ENCODE measurements around the gene RCAN3. TPM values are rescaled to one million over a fixed set of nuclear protein-coding genes. Genes with fewer than 3 reads are reported as not detected.
"Not testable (repeated sequence)": the region's sequence is repeated elsewhere in the genome, so short reads cannot be mapped to it uniquely, and the experiment has no call there.

RCAN3 gene
- total RNA-seq, 4 donors from 2014 or later: 6.0 to 22.8 (median 10.8) TPM

- WGBS, 2 donors: 58 to 69% methylated on average over 8 of the region's 8 CpGs
- H3K36me3 ChIP-seq: no peaks in the 10 kb centered on the region
- H3K9me3 ChIP-seq: no peaks in the 10 kb centered on the region
- TF ChIP-seq POLR2A (IDR thresholded peaks at IDR 0.05): no peak
- TF ChIP-seq CTCF (IDR thresholded peaks at IDR 0.05): peak in 4 of 5 experiments; percentile 34 to 43 (median 40)
- no peaks in the 10 kb centered on the region for H3K27me3 ChIP-seq
- no peak overlapping the region for H3K4me3 ChIP-seq
- DNase-seq (ENCODE audit: low spot score in 2 of 2): no peak
- H3K27ac ChIP-seq: peak overlapping the region in 1 of 4 donors; percentile 45
- H3K4me1 ChIP-seq: peaks cover 0 to 10% (median 0%) of the 10 kb centered on the region in 4 donors
Measured at GRCh38 chr1:24541711-24542346, 39.2 kb downstream of the RCAN3 start.

GRCh38 chr1:24544239-24544638 is 41.6 kb downstream of the RCAN3 start:
- DNase-seq (ENCODE audit: low spot score in 2 of 2): no peak
- Histone ChIP-seq H3K4me1 (peaks cover 0 to 8% (median 0%) of the 10 kb centered on the region in 4 donors), H3K27me3 (peaks cover 0 to 6% of the 10 kb centered on the region in 2 donors), H3K9me3 (no peaks in the 10 kb centered on the region), H3K4me3 (no peak overlapping the region), H3K36me3 (no peaks in the 10 kb centered on the region), H3K27ac (no peak overlapping the region)
- TF ChIP-seq EP300 (IDR thresholded peaks at IDR 0.05): no peak
- no peak for TF ChIP-seq CTCF (IDR thresholded peaks at IDR 0.05)
- no peak for TF ChIP-seq POLR2A (IDR thresholded peaks at IDR 0.05)

GRCh38 chr1:24545662-24546061 is 43.0 kb downstream of the RCAN3 start:
- no peak for TF ChIP-seq EP300 (IDR thresholded peaks at IDR 0.05)
- no peak for TF ChIP-seq CTCF (IDR thresholded peaks at IDR 0.05)
- TF ChIP-seq POLR2A (IDR thresholded peaks at IDR 0.05): no peak

GRCh38 chr1:24547195-24547594 is 44.6 kb downstream of the RCAN3 start:
- H3K27me3 ChIP-seq: peaks cover 0 to 13% of the 10 kb centered on the region in 2 donors
- H3K36me3 ChIP-seq: no peaks in the 10 kb centered on the region
- WGBS, 2 donors: 65 to 73% methylated on average over 5 of the region's 5 CpGs
- no peak overlapping the region for H3K27ac ChIP-seq
- DNase-seq (ENCODE audit: low spot score in 2 of 2): no peak
- peaks cover 0 to 5% (median 0%) of the 10 kb centered on the region in 4 donors for H3K4me1 ChIP-seq
- H3K4me3 ChIP-seq: no peak overlapping the region
- H3K9me3 ChIP-seq: no peaks in the 10 kb centered on the region
- TF ChIP-seq CTCF (IDR thresholded peaks at IDR 0.05): no peak
- TF ChIP-seq POLR2A (IDR thresholded peaks at IDR 0.05): no peak
- no peak for TF ChIP-seq EP300 (IDR thresholded peaks at IDR 0.05)

More at GRCh38 chr1:24545662-24546061, 43.0 kb downstream of the RCAN3 start:
- Histone ChIP-seq H3K9me3 (no peaks in the 10 kb centered on the region), H3K27me3 (peaks cover 0 to 8% of the 10 kb centered on the region in 2 donors), H3K36me3 (no peaks in the 10 kb centered on the region), H3K4me1 (peaks cover 0 to 8% (median 0%) of the 10 kb centered on the region in 4 donors), H3K27ac (no peak overlapping the region), H3K4me3 (no peak overlapping the region)
- DNase-seq (ENCODE audit: low spot score in 2 of 2): no peak
- WGBS, 2 donors: 49 to 53% methylated on average over 1 of the region's 1 CpG

GRCh38 chr1:24548070-24548469 is 45.4 kb downstream of the RCAN3 start:
- WGBS, 2 donors: 66 to 77% methylated on average over 3 of the region's 3 CpGs
- H3K27me3 ChIP-seq: peaks cover 0 to 13% of the 10 kb centered on the region in 2 donors
- no peaks in the 10 kb centered on the region for H3K36me3 ChIP-seq
- no peak for DNase-seq (ENCODE audit: low spot score in 2 of 2)
- peaks cover 0 to 5% (median 0%) of the 10 kb centered on the region in 4 donors for H3K4me1 ChIP-seq
- H3K9me3 ChIP-seq: no peaks in the 10 kb centered on the region
- H3K4me3 ChIP-seq: no peak overlapping the region
- TF ChIP-seq EP300 (IDR thresholded peaks at IDR 0.05): no peak
- no peak for TF ChIP-seq POLR2A (IDR thresholded peaks at IDR 0.05)
- no peak for TF ChIP-seq CTCF (IDR thresholded peaks at IDR 0.05)
- no peak overlapping the region for H3K27ac ChIP-seq

GRCh38 chr1:24549210-24549609 is 46.6 kb downstream of the RCAN3 start:
- not testable (repeated sequence) for DNase-seq (ENCODE audit: low spot score in 2 of 2)
- H3K27me3 ChIP-seq: peaks cover 0 to 16% of the 10 kb centered on the region in 2 donors
- 50 to 55% methylated on average over 5 of the region's 5 CpGs for WGBS, 2 donors

More at GRCh38 chr1:24549210-24549609, 46.6 kb downstream of the RCAN3 start:
- not testable (repeated sequence) for H3K4me1 ChIP-seq, H3K9me3 ChIP-seq, H3K4me3 ChIP-seq, H3K36me3 ChIP-seq, H3K27ac ChIP-seq

All from tibial nerve (tissue), 4 donors.